ENCODE data around the gene C17orf113.
"Not testable (repeated sequence)": the region's sequence is repeated elsewhere in the genome, so short reads cannot be mapped to it uniquely, and the experiment has no call there.

C17orf113 gene

GRCh38 chr17:42038221-42038973 is 12.0 kb downstream of the C17orf113 start:
- Mint-ChIP-seq H3K9me3 (no peaks in the 10 kb centered on the region), H3K4me1 (peaks cover 6% of the 10 kb centered on the region), H3K36me3 (no peaks in the 10 kb centered on the region), H3K4me3 (no peak overlapping the region), H3K27ac (no peak overlapping the region), H3K27me3 (no peaks in the 10 kb centered on the region)
- no peak for ATAC-seq

GRCh38 chr17:42034059-42034458 is 16.3 kb downstream of the C17orf113 start:
- Mint-ChIP-seq H3K27me3 (peaks cover 1% of the 10 kb centered on the region), H3K9me3 (no peaks in the 10 kb centered on the region), H3K4me1 (peaks cover 6% of the 10 kb centered on the region), H3K36me3 (no peaks in the 10 kb centered on the region), H3K27ac (no peak overlapping the region), H3K4me3 (no peak overlapping the region)
- no peak for ATAC-seq

- H3K9me3 Mint-ChIP-seq: no peaks in the 10 kb centered on the region
- peaks cover 8% of the 10 kb centered on the region for H3K4me1 Mint-ChIP-seq
- peaks cover under 1% of the 10 kb centered on the region for H3K36me3 Mint-ChIP-seq
- no peak overlapping the region for H3K4me3 Mint-ChIP-seq
- no peak overlapping the region for H3K27ac Mint-ChIP-seq
- ATAC-seq: no peak
- peaks cover 12% of the 10 kb centered on the region for H3K27me3 Mint-ChIP-seq
These were observed 18.8 kb downstream of the C17orf113 start for GRCh38 chr17:42031584-42031983.

GRCh38 chr17:42028791-42029127 is 21.6 kb downstream of the C17orf113 start:
- H3K27ac Mint-ChIP-seq: no peak overlapping the region
- no peak for ATAC-seq
- H3K27me3 Mint-ChIP-seq: peaks cover 12% of the 10 kb centered on the region

GRCh38 chr17:42027961-42028790 is 22.2 kb downstream of the C17orf113 start:
- Mint-ChIP-seq H3K27ac (no peak overlapping the region), H3K4me3 (no peak overlapping the region), H3K36me3 (peaks cover 22% of the 10 kb centered on the region), H3K9me3 (no peaks in the 10 kb centered on the region), H3K4me1 (peaks cover 22% of the 10 kb centered on the region), H3K27me3 (peaks cover 12% of the 10 kb centered on the region)
- ATAC-seq: no peak

More at GRCh38 chr17:42028791-42029127, 21.6 kb downstream of the C17orf113 start:
- no peaks in the 10 kb centered on the region for H3K9me3 Mint-ChIP-seq
- H3K4me1 Mint-ChIP-seq: peaks cover 22% of the 10 kb centered on the region
- H3K36me3 Mint-ChIP-seq: peaks cover 20% of the 10 kb centered on the region
- no peak overlapping the region for H3K4me3 Mint-ChIP-seq

- no peak for ATAC-seq
- H3K4me3 Mint-ChIP-seq: no peak overlapping the region
- H3K9me3 Mint-ChIP-seq: no peaks in the 10 kb centered on the region
- H3K4me1 Mint-ChIP-seq: peaks cover 22% of the 10 kb centered on the region
- H3K36me3 Mint-ChIP-seq: peaks cover 22% of the 10 kb centered on the region
- H3K27me3 Mint-ChIP-seq: peaks cover 12% of the 10 kb centered on the region
- no peak overlapping the region for H3K27ac Mint-ChIP-seq
These were observed 22.9 kb downstream of the C17orf113 start for GRCh38 chr17:42027590-42027889.

- Mint-ChIP-seq H3K9me3 (no peaks in the 10 kb centered on the region), H3K36me3 (peaks cover 28% of the 10 kb centered on the region), H3K27me3 (peaks cover 12% of the 10 kb centered on the region), H3K4me3 (no peak overlapping the region), H3K4me1 (peaks cover 27% of the 10 kb centered on the region), H3K27ac (no peak overlapping the region)
- no peak for ATAC-seq
These were observed 23.4 kb downstream of the C17orf113 start for GRCh38 chr17:42026857-42027589.

GRCh38 chr17:42025936-42026335 is 24.5 kb downstream of the C17orf113 start:
- ATAC-seq: no peak
- no peaks in the 10 kb centered on the region for H3K9me3 Mint-ChIP-seq
- peaks cover 12% of the 10 kb centered on the region for H3K27me3 Mint-ChIP-seq
- peaks cover 37% of the 10 kb centered on the region for H3K4me1 Mint-ChIP-seq
- no peak overlapping the region for H3K27ac Mint-ChIP-seq
- no peak overlapping the region for H3K4me3 Mint-ChIP-seq
- peaks cover 36% of the 10 kb centered on the region for H3K36me3 Mint-ChIP-seq

GRCh38 chr17:42025191-42025579 is 25.2 kb downstream of the C17orf113 start:
- no peak for ATAC-seq
- peaks cover 36% of the 10 kb centered on the region for H3K36me3 Mint-ChIP-seq
- peaks cover 12% of the 10 kb centered on the region for H3K27me3 Mint-ChIP-seq
- H3K27ac Mint-ChIP-seq: peak overlapping the region; percentile 83
- no peaks in the 10 kb centered on the region for H3K9me3 Mint-ChIP-seq
- H3K4me3 Mint-ChIP-seq: peak overlapping the region; percentile 38
- H3K4me1 Mint-ChIP-seq: peaks cover 45% of the 10 kb centered on the region

GRCh38 chr17:42023524-42024349 is 26.7 kb downstream of the C17orf113 start:
- H3K36me3 Mint-ChIP-seq: peaks cover 36% of the 10 kb centered on the region
- H3K4me3 Mint-ChIP-seq: no peak overlapping the region
- H3K27ac Mint-ChIP-seq: peak overlapping the region; percentile 83
- ATAC-seq: no peak
- H3K27me3 Mint-ChIP-seq: peaks cover 7% of the 10 kb centered on the region
- H3K9me3 Mint-ChIP-seq: no peaks in the 10 kb centered on the region
- peaks cover 56% of the 10 kb centered on the region for H3K4me1 Mint-ChIP-seq

GRCh38 chr17:42020845-42021244 is 29.6 kb downstream of the C17orf113 start:
- not testable (repeated sequence) for ATAC-seq, H3K9me3 Mint-ChIP-seq, H3K27me3 Mint-ChIP-seq
- Mint-ChIP-seq H3K4me3 (peak overlapping the region; percentile 89), H3K4me1 (peaks cover 69% of the 10 kb centered on the region), H3K27ac (peak overlapping the region; percentile 66), H3K36me3 (peaks cover 30% of the 10 kb centered on the region)

- H3K4me1 Mint-ChIP-seq: peaks cover 75% of the 10 kb centered on the region
- H3K27ac Mint-ChIP-seq: peak within 1 kb of the TSS; percentile 66
- H3K27me3 Mint-ChIP-seq: no peaks in the 10 kb centered on the region
- peak within 1 kb of the TSS; percentile 89 for H3K4me3 Mint-ChIP-seq
- H3K36me3 Mint-ChIP-seq: peaks cover 26% of the 10 kb centered on the region
- peak; percentile 87 for ATAC-seq
- no peaks in the 10 kb centered on the region for H3K9me3 Mint-ChIP-seq
These were observed 30.6 kb downstream of the C17orf113 start, which contains the start of gene NKIRAS2 for GRCh38 chr17:42019509-42020404. TSS of gene NKIRAS2 (plus strand) at chr17:42020090. CDS start at chr17:42021578, 1,488 bp downstream.

- H3K27ac Mint-ChIP-seq: peak overlapping the region; percentile 66
- H3K4me1 Mint-ChIP-seq: peaks cover 68% of the 10 kb centered on the region
- no peaks in the 10 kb centered on the region for H3K27me3 Mint-ChIP-seq
- peak overlapping the region; percentile 41 for H3K4me3 Mint-ChIP-seq
- peaks cover 19% of the 10 kb centered on the region for H3K36me3 Mint-ChIP-seq
- no peak for ATAC-seq
- H3K9me3 Mint-ChIP-seq: no peaks in the 10 kb centered on the region
These were observed 31.4 kb downstream of the C17orf113 start for GRCh38 chr17:42018988-42019387.

- H3K36me3 Mint-ChIP-seq: peaks cover 14% of the 10 kb centered on the region
- no peaks in the 10 kb centered on the region for H3K9me3 Mint-ChIP-seq
- ATAC-seq: no peak
- H3K27ac Mint-ChIP-seq: peak overlapping the region; percentile 98
- H3K27me3 Mint-ChIP-seq: no peaks in the 10 kb centered on the region
- peak overlapping the region; percentile 98 for H3K4me3 Mint-ChIP-seq
- H3K4me1 Mint-ChIP-seq: peaks cover 72% of the 10 kb centered on the region
These were observed 32.1 kb downstream of the C17orf113 start for GRCh38 chr17:42018339-42018738.
